ENCODE measurements around the gene GDNF. TPM values are rescaled to one million over a fixed set of nuclear protein-coding genes. Genes with fewer than 3 reads are reported as not detected.

Gene GDNF
- total and polyA plus RNA-seq, 2 donors (not counting 1 experiment from before 2014, with no cell fraction given), result not detected

- no peaks in the 10 kb centered on the region for H3K36me3 ChIP-seq (replicated peaks in 1 of 2; ENCODE audit: control extremely low read depth in 1 of 2, control insufficient read depth in 1 of 2, extremely low read depth in 1 of 2, insufficient read depth in 2 of 2, low read length in 1 of 2)
- H3K27me3 ChIP-seq (replicated peaks in 1 of 4; ENCODE audit: control extremely low read depth in 1 of 4, control insufficient read depth in 3 of 4, insufficient read depth in 4 of 4, low read length in 3 of 4), result no peaks in the 10 kb centered on the region
- H3K4me2 ChIP-seq (replicated peaks; ENCODE audit: low read depth, low read length, poor library complexity, severe bottlenecking), result no peak overlapping the region
- H3K79me2 ChIP-seq (ENCODE audit: control insufficient read depth, insufficient read depth, low read length), result no peaks in the 10 kb centered on the region
- H3K4me1 Mint-ChIP-seq, result no peaks in the 10 kb centered on the region
- no peak overlapping the region for H2AFZ ChIP-seq (ENCODE audit: insufficient read depth, low read depth, low read length, poor library complexity, severe bottlenecking)
- intact Hi-C loops (cut with micrococcal nuclease), result no loop called here
- H3K27ac Mint-ChIP-seq, result no peak overlapping the region
- DNase-seq, result no peak
- peaks cover 2% of the 10 kb centered on the region for H3K27me3 Mint-ChIP-seq
- ChIA-PET CTCF (no interaction called here), POLR2A (no interaction called here)
- H3K9me3 Mint-ChIP-seq (ENCODE audit: insufficient read depth), result no peaks in the 10 kb centered on the region
- no peaks in the 10 kb centered on the region for H4K20me1 ChIP-seq (ENCODE audit: control insufficient read depth, insufficient read depth, low read length, poor library complexity, severe bottlenecking)
- H3K4me3 Mint-ChIP-seq, result no peak overlapping the region
- H3K9ac ChIP-seq (ENCODE audit: low read length), result no peak overlapping the region
- H3K9me3 ChIP-seq (ENCODE audit: control extremely low read depth in 1 of 3, control insufficient read depth in 2 of 3, insufficient read depth in 1 of 3, low read length in 2 of 3), result no peaks in the 10 kb centered on the region
- no peak for TF ChIP-seq EZH2 (IDR thresholded peaks at IDR 0.05; ENCODE audit: borderline replicate concordance, insufficient read depth, low read depth, low read length, poor library complexity, severe bottlenecking)
- TF ChIP-seq CTCF (IDR thresholded peaks at IDR 0.05), result no peak
- H3K4me1 ChIP-seq (ENCODE audit: control insufficient read depth in 2 of 2, insufficient read depth in 2 of 2, low read length in 2 of 2), result no peaks in the 10 kb centered on the region
- no peak for ATAC-seq (ENCODE audit: low read depth)
- no peak overlapping the region for H3K4me3 ChIP-seq (ENCODE audit: control extremely low read depth in 1 of 5, extremely low read depth in 1 of 5, insufficient read depth in 1 of 5, low read depth in 2 of 5, low read length in 4 of 5)
- H3K27ac ChIP-seq (ENCODE audit: low read length in 2 of 2), result no peak overlapping the region
Observed at GRCh38 chr5:37768371-37768770, 71.5 kb downstream of the GDNF start.

- Histone ChIP-seq H4K20me1 (ENCODE audit: control insufficient read depth, insufficient read depth, low read length, poor library complexity, severe bottlenecking) (no peaks in the 10 kb centered on the region), H3K27me3 (replicated peaks in 1 of 4; ENCODE audit: control extremely low read depth in 1 of 4, control insufficient read depth in 3 of 4, insufficient read depth in 4 of 4, low read length in 3 of 4) (no peaks in the 10 kb centered on the region), H3K79me2 (ENCODE audit: control insufficient read depth, insufficient read depth, low read length) (no peaks in the 10 kb centered on the region), H3K9me3 (ENCODE audit: control extremely low read depth in 1 of 3, control insufficient read depth in 2 of 3, insufficient read depth in 1 of 3, low read length in 2 of 3) (no peaks in the 10 kb centered on the region), H3K9ac (ENCODE audit: low read length) (no peak overlapping the region), H3K4me3 (ENCODE audit: control extremely low read depth in 1 of 5, extremely low read depth in 1 of 5, insufficient read depth in 1 of 5, low read depth in 2 of 5, low read length in 4 of 5) (no peak overlapping the region), H3K27ac (ENCODE audit: low read length in 2 of 2) (no peak overlapping the region), H2AFZ (ENCODE audit: insufficient read depth, low read depth, low read length, poor library complexity, severe bottlenecking) (no peak overlapping the region), H3K4me1 (ENCODE audit: control insufficient read depth in 2 of 2, insufficient read depth in 2 of 2, low read length in 2 of 2) (no peaks in the 10 kb centered on the region), H3K36me3 (replicated peaks in 1 of 2; ENCODE audit: control extremely low read depth in 1 of 2, control insufficient read depth in 1 of 2, extremely low read depth in 1 of 2, insufficient read depth in 2 of 2, low read length in 1 of 2) (no peaks in the 10 kb centered on the region), H3K4me2 (replicated peaks; ENCODE audit: low read depth, low read length, poor library complexity, severe bottlenecking) (no peak overlapping the region)
- H3K4me3 Mint-ChIP-seq, result no peak overlapping the region
- no peak overlapping the region for H3K27ac Mint-ChIP-seq
- no peak for TF ChIP-seq CTCF (IDR thresholded peaks at IDR 0.05)
- no peak for TF ChIP-seq EZH2 (IDR thresholded peaks at IDR 0.05; ENCODE audit: borderline replicate concordance, insufficient read depth, low read depth, low read length, poor library complexity, severe bottlenecking)
- H3K9me3 Mint-ChIP-seq (ENCODE audit: insufficient read depth), result no peaks in the 10 kb centered on the region
- DNase-seq, result no peak
- ChIA-PET CTCF (no interaction called here), POLR2A (no interaction called here)
- WGBS (ENCODE audit: insufficient coverage), result 100% methylated on average over 1 of the region's 4 CpGs
- ATAC-seq (ENCODE audit: low read depth), result no peak
- no peaks in the 10 kb centered on the region for H3K4me1 Mint-ChIP-seq
- peaks cover 2% of the 10 kb centered on the region for H3K27me3 Mint-ChIP-seq
- intact Hi-C loops (cut with micrococcal nuclease), result no loop called here
Observed at GRCh38 chr5:37767961-37768360, 71.9 kb downstream of the GDNF start.
